ENCODE measurements around the gene RALGPS1.

Gene RALGPS1

DNA sequence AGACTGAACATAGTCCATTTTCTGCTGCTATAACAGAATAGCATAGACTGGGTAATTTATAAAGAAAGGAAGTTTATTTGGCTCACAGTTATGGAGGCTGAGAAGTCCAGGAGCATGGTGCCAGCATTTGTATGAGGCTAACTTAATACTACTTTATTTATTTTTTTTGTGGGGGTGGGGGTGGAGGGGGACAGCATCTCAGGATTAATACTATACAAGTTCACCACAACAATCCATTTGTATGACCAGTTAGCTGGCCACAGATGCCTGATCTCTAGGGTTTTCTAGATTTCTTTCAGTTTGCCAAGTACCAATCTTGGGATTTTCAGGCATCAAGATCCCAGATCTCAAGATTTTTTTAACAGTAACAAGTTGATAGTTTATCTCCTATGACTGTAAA, 187.6 kb downstream of the RALGPS1 start:
- TF ChIP-seq, protein P1, sequence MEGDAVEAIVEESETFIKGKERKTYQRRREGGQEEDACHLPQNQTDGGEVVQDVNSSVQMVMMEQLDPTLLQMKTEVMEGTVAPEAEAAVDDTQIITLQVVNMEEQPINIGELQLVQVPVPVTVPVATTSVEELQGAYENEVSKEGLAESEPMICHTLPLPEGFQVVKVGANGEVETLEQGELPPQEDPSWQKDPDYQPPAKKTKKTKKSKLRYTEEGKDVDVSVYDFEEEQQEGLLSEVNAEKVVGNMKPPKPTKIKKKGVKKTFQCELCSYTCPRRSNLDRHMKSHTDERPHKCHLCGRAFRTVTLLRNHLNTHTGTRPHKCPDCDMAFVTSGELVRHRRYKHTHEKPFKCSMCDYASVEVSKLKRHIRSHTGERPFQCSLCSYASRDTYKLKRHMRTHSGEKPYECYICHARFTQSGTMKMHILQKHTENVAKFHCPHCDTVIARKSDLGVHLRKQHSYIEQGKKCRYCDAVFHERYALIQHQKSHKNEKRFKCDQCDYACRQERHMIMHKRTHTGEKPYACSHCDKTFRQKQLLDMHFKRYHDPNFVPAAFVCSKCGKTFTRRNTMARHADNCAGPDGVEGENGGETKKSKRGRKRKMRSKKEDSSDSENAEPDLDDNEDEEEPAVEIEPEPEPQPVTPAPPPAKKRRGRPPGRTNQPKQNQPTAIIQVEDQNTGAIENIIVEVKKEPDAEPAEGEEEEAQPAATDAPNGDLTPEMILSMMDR (IDR thresholded peaks at IDR 0.05) = no peak
- H3K4me1 ChIP-seq = no peaks in the 10 kb centered on the region
- H3K27ac ChIP-seq = no peak overlapping the region
- H3K9me3 ChIP-seq (ENCODE audit: control insufficient read depth, low read length) = no peaks in the 10 kb centered on the region
- H3K79me2 ChIP-seq = no peaks in the 10 kb centered on the region
- no peak overlapping the region for H3K4me3 ChIP-seq (ENCODE audit: low read depth, low read length)
- no peaks in the 10 kb centered on the region for H3K36me3 ChIP-seq (ENCODE audit: control insufficient read depth, insufficient read depth, low read length)
- no peaks in the 10 kb centered on the region for H3K27me3 ChIP-seq (ENCODE audit: control insufficient read depth, insufficient read depth, low read length)
- no peak overlapping the region for H2AFZ ChIP-seq
- no peak overlapping the region for H3K9ac ChIP-seq
- H3K4me2 ChIP-seq (ENCODE audit: low read length) = no peak overlapping the region

DNA sequence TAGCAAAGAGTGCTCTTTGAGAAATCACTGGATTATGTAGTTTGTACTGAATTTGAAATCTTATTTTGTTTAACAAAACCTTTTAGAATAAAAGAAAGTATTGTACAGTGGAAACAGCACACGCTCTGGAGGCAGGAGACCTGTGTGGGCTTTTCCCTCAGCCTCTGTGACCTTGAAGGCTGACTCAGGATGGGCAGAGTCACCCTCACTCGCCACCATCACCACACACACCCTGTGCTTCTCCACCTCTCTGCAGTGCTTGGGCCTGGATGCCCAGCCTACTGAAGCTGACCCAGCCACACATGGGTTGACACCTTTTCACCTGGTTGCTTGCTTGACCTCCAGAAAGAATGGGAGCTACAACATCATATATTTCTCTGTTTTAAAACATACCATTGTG, 188.2 kb downstream of the RALGPS1 start:
- Histone ChIP-seq H3K27me3 (ENCODE audit: control insufficient read depth, insufficient read depth, low read length) (no peaks in the 10 kb centered on the region), H3K27ac (no peak overlapping the region), H3K4me3 (ENCODE audit: low read depth, low read length) (no peak overlapping the region), H3K9ac (no peak overlapping the region), H3K4me2 (ENCODE audit: low read length) (no peak overlapping the region), H2AFZ (no peak overlapping the region), H3K79me2 (no peaks in the 10 kb centered on the region), H3K4me1 (no peaks in the 10 kb centered on the region), H3K36me3 (ENCODE audit: control insufficient read depth, insufficient read depth, low read length) (no peaks in the 10 kb centered on the region), H3K9me3 (ENCODE audit: control insufficient read depth, low read length) (no peaks in the 10 kb centered on the region)
- TF ChIP-seq, protein P1 (IDR thresholded peaks at IDR 0.05) = no peak

DNA sequence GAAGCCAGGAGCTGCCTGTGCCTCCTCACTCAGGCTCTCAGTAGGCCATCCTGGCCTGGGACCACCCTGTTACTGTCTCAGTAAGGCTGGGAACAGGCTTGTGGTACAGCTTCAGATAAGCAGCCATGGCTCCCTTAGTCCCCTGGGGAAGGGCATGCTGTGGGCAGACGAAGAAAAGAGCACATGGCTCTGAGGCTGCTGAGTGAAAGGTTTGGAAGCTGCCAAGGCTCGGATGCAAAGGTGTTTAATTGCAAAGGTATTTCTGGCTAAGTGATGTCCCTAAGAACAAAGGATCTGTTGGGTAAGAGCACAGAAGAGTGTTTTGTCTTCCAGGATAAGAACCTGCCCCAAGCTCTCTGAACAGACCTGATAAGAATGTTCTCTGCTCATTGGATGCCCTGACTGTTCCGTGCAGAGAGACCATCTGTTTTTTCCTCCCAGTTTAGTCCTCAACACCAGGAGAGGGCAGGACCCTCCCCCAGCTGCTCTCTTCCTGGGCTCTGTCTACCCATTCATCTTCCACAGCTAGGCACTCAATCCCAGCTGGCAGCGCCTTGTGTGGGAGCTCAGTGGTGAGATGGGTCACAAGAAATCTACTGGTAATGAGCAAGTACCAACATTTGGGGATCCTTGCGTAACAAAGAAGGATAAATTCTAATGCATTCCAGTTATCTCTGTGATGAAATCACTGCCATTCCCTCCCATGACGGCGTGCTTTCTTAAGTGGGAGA, 190.2 kb downstream of the RALGPS1 start:
- Histone ChIP-seq H3K79me2 (no peaks in the 10 kb centered on the region), H3K4me3 (ENCODE audit: low read depth, low read length) (no peak overlapping the region), H3K27ac (no peak overlapping the region), H3K27me3 (ENCODE audit: control insufficient read depth, insufficient read depth, low read length) (no peaks in the 10 kb centered on the region), H3K4me2 (ENCODE audit: low read length) (no peak overlapping the region), H3K9me3 (ENCODE audit: control insufficient read depth, low read length) (no peaks in the 10 kb centered on the region), H3K4me1 (no peaks in the 10 kb centered on the region), H3K36me3 (ENCODE audit: control insufficient read depth, insufficient read depth, low read length) (no peaks in the 10 kb centered on the region), H3K9ac (no peak overlapping the region), H2AFZ (no peak overlapping the region)
- TF ChIP-seq, protein P1 (IDR thresholded peaks at IDR 0.05) = no peak

DNA sequence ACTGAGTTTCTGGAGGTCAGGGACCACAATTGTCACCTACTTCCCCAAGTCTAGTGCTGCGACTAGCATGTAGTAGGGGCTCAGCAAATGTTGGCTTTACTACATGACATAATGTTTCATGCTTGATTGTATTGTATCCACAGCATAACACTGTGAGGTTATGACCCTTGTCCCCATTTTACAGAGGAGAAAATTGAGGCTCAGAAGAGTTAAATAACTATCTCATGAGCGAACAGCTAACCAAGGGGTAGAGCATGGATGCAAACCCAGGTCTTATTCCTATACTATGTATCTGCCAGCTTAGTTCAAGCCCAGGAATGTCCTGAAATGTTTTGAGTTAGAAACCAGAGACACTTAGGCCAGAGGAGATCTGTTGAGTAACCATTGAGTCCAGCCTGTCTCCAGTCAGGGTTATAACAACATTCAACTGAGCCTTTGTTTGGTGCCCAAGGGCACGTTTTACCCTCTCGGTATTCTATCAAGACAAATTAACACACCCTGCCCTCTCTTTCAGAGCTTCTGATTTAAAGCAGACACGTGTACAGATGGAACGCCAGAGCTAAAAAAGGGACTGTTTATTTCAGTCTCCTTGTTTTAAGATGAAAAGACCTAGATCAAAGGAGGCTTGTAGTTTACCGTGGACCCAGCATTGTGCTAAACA, 191.4 kb downstream of the RALGPS1 start:
- Histone ChIP-seq H3K27me3 (ENCODE audit: control insufficient read depth, insufficient read depth, low read length) (no peaks in the 10 kb centered on the region), H3K4me1 (no peaks in the 10 kb centered on the region), H2AFZ (no peak overlapping the region), H3K79me2 (no peaks in the 10 kb centered on the region), H3K4me3 (ENCODE audit: low read depth, low read length) (no peak overlapping the region), H3K27ac (no peak overlapping the region), H3K9me3 (ENCODE audit: control insufficient read depth, low read length) (no peaks in the 10 kb centered on the region), H3K36me3 (ENCODE audit: control insufficient read depth, insufficient read depth, low read length) (no peaks in the 10 kb centered on the region), H3K4me2 (ENCODE audit: low read length) (no peak overlapping the region), H3K9ac (no peak overlapping the region)
- TF ChIP-seq, protein P1 (IDR thresholded peaks at IDR 0.05) = no peak

Measured in parathyroid adenoma (tissue), 2 donors.